GM20000 (cell line): Measurements from ENCODE around the gene GPR42.

Experiments used
- DNase-seq: peaks from one replicate; pipeline ENCODE4 v3.0.0; 2012; ENCODE audit warnings: low spot score
- TF ChIP-seq, protein P1 (sequence below): IDR thresholded peaks from 2 replicates; pipeline ENCODE4 v1.5.1; 2012; ENCODE audit warnings: mild to moderate bottlenecking, control low read depth; ENCODE audit errors: extremely low read depth, missing control alignments

Gene GPR42

GRCh38 chr19:35347171-35347929 lies 23.5 kb upstream of the GPR42 start, which contains the start of gene FFAR1:
Gene FFAR1 (plus strand): TSS chr19:35347902. CDS start chr19:35351552, 3,650 bp downstream.
- TF ChIP-seq, protein P1, sequence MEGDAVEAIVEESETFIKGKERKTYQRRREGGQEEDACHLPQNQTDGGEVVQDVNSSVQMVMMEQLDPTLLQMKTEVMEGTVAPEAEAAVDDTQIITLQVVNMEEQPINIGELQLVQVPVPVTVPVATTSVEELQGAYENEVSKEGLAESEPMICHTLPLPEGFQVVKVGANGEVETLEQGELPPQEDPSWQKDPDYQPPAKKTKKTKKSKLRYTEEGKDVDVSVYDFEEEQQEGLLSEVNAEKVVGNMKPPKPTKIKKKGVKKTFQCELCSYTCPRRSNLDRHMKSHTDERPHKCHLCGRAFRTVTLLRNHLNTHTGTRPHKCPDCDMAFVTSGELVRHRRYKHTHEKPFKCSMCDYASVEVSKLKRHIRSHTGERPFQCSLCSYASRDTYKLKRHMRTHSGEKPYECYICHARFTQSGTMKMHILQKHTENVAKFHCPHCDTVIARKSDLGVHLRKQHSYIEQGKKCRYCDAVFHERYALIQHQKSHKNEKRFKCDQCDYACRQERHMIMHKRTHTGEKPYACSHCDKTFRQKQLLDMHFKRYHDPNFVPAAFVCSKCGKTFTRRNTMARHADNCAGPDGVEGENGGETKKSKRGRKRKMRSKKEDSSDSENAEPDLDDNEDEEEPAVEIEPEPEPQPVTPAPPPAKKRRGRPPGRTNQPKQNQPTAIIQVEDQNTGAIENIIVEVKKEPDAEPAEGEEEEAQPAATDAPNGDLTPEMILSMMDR, result no peak
- peak; percentile 83 for DNase-seq

DNA sequence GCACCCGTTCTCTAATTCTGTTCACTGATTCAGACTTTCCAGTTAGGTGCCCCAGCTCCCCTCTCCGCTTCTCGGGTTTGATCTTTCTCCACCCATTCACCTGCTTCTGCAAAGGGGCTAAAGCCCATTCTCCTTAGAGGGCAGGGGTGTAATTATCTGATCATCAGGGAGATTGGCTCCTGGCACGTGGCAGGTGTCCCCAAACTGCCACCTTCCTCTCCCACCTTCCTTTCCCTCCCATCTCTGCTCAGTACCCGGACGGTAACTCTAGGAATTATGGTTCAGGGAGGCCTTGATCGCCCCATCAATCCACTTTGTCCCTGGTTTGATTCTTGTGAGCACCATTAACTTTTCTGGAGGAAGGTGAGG lies 23.0 kb upstream of the GPR42 start:
- TF ChIP-seq, protein P1, result no peak

DNA sequence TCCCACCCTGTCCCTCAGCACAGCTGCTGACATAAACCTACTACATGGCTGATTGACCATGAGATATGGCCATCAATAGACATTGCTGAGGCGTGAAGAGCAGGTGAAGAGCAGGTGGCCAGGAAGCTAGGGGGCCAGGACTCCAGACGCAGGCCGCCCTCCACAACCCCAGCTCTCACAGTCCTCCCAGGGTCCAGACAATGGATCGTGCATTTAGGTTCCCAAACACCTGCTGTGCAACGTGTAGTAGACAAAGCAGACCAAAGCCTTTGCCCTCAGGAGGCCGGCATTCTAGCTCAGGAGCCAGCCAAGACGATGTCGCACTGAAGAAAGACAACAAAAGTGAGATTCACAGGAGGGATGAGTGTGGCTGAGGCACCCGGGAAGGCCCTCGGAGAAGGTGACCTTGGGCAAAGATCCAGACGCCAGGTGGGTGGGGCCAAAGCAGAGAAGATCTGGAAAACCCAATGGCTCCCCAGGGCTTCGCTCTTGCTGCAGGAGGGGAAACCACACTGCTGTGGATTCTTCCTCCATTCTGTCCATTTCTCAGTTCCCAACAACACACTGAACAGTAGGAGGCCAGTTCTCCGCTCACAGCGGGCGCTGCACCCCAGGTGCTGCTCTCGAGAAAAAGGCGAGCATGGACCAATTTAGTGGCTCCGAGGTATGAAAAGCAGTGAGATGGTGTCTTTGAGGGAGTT lies 21.8 kb upstream of the GPR42 start:
- TF ChIP-seq, protein P1, result no peak
- peak; percentile 45 for DNase-seq

More for the DNA sequence above, 23.0 kb upstream of the GPR42 start:
- DNase-seq, result no peak

GRCh38 chr19:35349614-35350521 lies 21.0 kb upstream of the GPR42 start:
- DNase-seq, result no peak
- TF ChIP-seq, protein P1, result no peak

DNA sequence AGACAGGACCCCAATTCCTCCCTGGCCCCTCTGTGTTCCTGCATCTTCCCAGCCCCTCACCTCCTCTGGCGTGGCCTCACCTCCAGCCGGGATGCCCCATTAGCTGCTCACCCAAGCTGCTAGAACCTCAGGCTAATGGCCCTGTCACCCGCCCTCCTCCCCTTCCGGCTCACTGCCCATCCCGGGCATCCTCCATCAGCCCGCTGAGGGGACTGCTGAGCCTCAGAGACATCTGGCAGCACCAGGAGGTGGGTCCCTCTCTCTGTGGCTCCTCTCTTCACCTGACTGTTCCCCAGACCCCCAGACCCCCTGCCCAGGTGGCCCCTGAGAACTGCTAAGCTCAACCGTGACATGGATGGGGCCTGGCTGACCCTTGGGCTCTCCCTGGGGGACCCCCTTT lies 20.3 kb upstream of the GPR42 start:
- DNase-seq, result no peak
- TF ChIP-seq, protein P1, result no peak

DNA sequence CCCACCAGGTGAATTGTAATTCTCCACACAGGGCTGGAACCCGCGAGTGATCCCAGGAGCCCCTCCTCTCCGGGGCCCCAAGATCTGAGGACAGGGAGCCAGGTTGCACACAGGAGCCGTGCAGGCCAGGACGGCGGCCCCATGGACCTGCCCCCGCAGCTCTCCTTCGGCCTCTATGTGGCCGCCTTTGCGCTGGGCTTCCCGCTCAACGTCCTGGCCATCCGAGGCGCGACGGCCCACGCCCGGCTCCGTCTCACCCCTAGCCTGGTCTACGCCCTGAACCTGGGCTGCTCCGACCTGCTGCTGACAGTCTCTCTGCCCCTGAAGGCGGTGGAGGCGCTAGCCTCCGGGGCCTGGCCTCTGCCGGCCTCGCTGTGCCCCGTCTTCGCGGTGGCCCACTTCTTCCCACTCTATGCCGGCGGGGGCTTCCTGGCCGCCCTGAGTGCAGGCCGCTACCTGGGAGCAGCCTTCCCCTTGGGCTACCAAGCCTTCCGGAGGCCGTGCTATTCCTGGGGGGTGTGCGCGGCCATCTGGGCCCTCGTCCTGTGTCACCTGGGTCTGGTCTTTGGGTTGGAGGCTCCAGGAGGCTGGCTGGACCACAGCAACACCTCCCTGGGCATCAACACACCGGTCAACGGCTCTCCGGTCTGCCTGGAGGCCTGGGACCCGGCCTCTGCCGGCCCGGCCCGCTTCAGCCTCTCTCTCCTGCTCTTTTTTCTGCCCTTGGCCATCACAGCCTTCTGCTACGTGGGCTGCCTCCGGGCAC lies 19.3 kb upstream of the GPR42 start:
- TF ChIP-seq, protein P1, result no peak
- no peak for DNase-seq
